GM23338 (cell line): ENCODE results near the gene OR2C1. TPM values are rescaled to one million over a fixed set of nuclear protein-coding genes. Genes with fewer than 3 reads are reported as not detected.

ENCODE experiments used
- ATAC-seq: fragments of 200-7000 bp; cut with Tn5 transposase; 3 replicates; pipeline ENCODE4 v1.9.1; 2020
- DNase-seq: peaks from one replicate; pipeline ENCODE4 v3.0.0-alpha.2; 2015; ENCODE audit warnings: low spot score
- H2AFZ ChIP-seq: fragments of 200-600 bp; sonication (generic); 2 replicates; pipeline ENCODE4 v1.8.0; 2016; ENCODE audit warnings: antibody characterized with exemption, mild to moderate bottlenecking, moderate library complexity
- H3F3A ChIP-seq: fragments of 200-600 bp; sonication (generic); replicated peaks from 2 replicates; pipeline ENCODE4 v1.8.0; 2017; ENCODE audit warnings: antibody characterized with exemption, mixed run types, low read depth
- H3K27ac ChIP-seq: fragments of 200-600 bp; sonication (generic); 2 replicates; pipeline ENCODE4 v1.6.1; 2016; ENCODE audit warnings: low read depth
- H3K27me3 ChIP-seq: fragments of 200-600 bp; sonication (generic); 2 replicates; pipeline ENCODE4 v1.8.0; 2016; ENCODE audit warnings: mild to moderate bottlenecking, mixed run types, moderate library complexity; ENCODE audit not compliant: insufficient read depth
- H3K36me3 ChIP-seq: fragments of 200-600 bp; sonication (generic); 2 replicates; pipeline ENCODE4 v1.8.0; 2016; ENCODE audit warnings: mild to moderate bottlenecking; ENCODE audit not compliant: insufficient read depth
- H3K4me1 ChIP-seq: fragments of 200-600 bp; sonication (generic); 2 replicates; pipeline ENCODE4 v1.8.0; 2016; ENCODE audit warnings: mild to moderate bottlenecking, moderate library complexity; ENCODE audit not compliant: insufficient read depth
- H3K4me2 ChIP-seq: fragments of 200-600 bp; sonication (generic); 2 replicates; pipeline ENCODE4 v1.7.1; 2017; ENCODE audit warnings: mixed run types
- H3K4me3 ChIP-seq: fragments of 200-600 bp; sonication (generic); 2 replicates; pipeline ENCODE4 v1.6.1; 2016; ENCODE audit warnings: mixed run types
- H3K79me2 ChIP-seq: fragments of 200-600 bp; sonication (generic); replicated peaks from 2 replicates; pipeline ENCODE4 v1.8.0; 2017; ENCODE audit warnings: mild to moderate bottlenecking; ENCODE audit not compliant: insufficient read depth
- H3K9me2 ChIP-seq: fragments of 200-600 bp; sonication (generic); 2 replicates; pipeline ENCODE4 v1.8.0; 2017; ENCODE audit not compliant: insufficient read depth
- H4K20me1 ChIP-seq: fragments of 200-600 bp; sonication (generic); replicated peaks from 2 replicates; pipeline ENCODE4 v1.8.0; 2017; ENCODE audit warnings: mild to moderate bottlenecking; ENCODE audit not compliant: insufficient read depth
- H3K27ac Mint-ChIP-seq: 2 replicates; pipeline ENCODE4 v1.8.0; 2020; ENCODE audit warnings: inconsistent platforms, mild to moderate bottlenecking, moderate library complexity, mixed read lengths
- H3K27me3 Mint-ChIP-seq: 3 replicates; pipeline ENCODE4 v1.8.0; 2022; ENCODE audit warnings: low read depth, mild to moderate bottlenecking, moderate library complexity, mixed read lengths, inconsistent platforms; ENCODE audit not compliant: insufficient read depth, poor library complexity
- H3K36me3 Mint-ChIP-seq: 3 replicates; pipeline ENCODE4 v1.8.0; 2021; ENCODE audit warnings: low read depth, mild to moderate bottlenecking, inconsistent platforms, moderate library complexity, mixed read lengths
- H3K4me1 Mint-ChIP-seq: 3 replicates; pipeline ENCODE4 v1.8.0; 2020; ENCODE audit warnings: mild to moderate bottlenecking, inconsistent platforms, mixed read lengths
- H3K4me3 Mint-ChIP-seq: 3 replicates; pipeline ENCODE4 v1.8.0; 2021; ENCODE audit warnings: moderate library complexity, mild to moderate bottlenecking, inconsistent platforms, mixed read lengths
- H3K9me3 Mint-ChIP-seq: 3 replicates; pipeline ENCODE4 v1.8.0; 2020; ENCODE audit warnings: moderate library complexity, mild to moderate bottlenecking, inconsistent platforms, mixed read lengths
- CREB1 ChIP-seq: fragments of 250-450 bp; sonication (Bioruptor Pico); IDR thresholded peaks from 2 replicates; pipeline ENCODE4 v1.5.0; 2020; ENCODE audit warnings: low read depth, mild to moderate bottlenecking, moderate library complexity
- EZH2 ChIP-seq: fragments of 200-600 bp; sonication (generic); IDR thresholded peaks from one replicate; pipeline ENCODE4 v1.8.0; 2017; ENCODE audit warnings: antibody characterized with exemption, mild to moderate bottlenecking, low read depth; ENCODE audit not compliant: unreplicated experiment
- EZH2phosphoT487 ChIP-seq: fragments of 200-600 bp; sonication (generic); IDR thresholded peaks from one replicate; pipeline ENCODE4 v1.8.1; 2018; ENCODE audit warnings: antibody characterized with exemption; ENCODE audit not compliant: unreplicated experiment
- JUNB ChIP-seq: IDR thresholded peaks from one replicate; pipeline ENCODE4 v1.6.1; 2016; ENCODE audit warnings: antibody characterized with exemption; ENCODE audit not compliant: unreplicated experiment
- POLR2AphosphoS5 ChIP-seq: IDR thresholded peaks from 2 replicates; pipeline ENCODE4 v1.6.1; 2016; ENCODE audit warnings: antibody characterized with exemption, low read depth
- STAT1 ChIP-seq: IDR thresholded peaks from one replicate; pipeline ENCODE4 v1.6.1; 2016; ENCODE audit warnings: antibody characterized with exemption; ENCODE audit not compliant: unreplicated experiment
- ZNF114 ChIP-seq: fragments of 250-450 bp; sonication (Bioruptor Pico); IDR thresholded peaks from 2 replicates; pipeline ENCODE4 v1.5.0; 2020; ENCODE audit warnings: mild to moderate bottlenecking, moderate library complexity
- ZNF331 ChIP-seq: fragments of 250-450 bp; sonication (Bioruptor Pico); IDR thresholded peaks from 2 replicates; pipeline ENCODE4 v1.5.0; 2020; ENCODE audit warnings: low read depth, mild to moderate bottlenecking, moderate library complexity
- polyA plus RNA-seq: library from polyadenylated mRNA; unstranded; fragments of >200 nt; fragmentation: Nextera tagmentation; extraction: Ambion mirVana; gene quantifications from 2 replicates; pipeline ENCODE4 v1.2.1, GENCODE V29; 2016
- total RNA-seq: library from RNA; depleted of rRNA; stranded (reverse); fragments of >200 nt; shearing (Covaris generic); gene quantifications from 2 replicates; pipeline ENCODE4 v1.2.3, GENCODE V29; 2014
- TF ChIP-seq, protein P1 (sequence below), 2 experiments: fragments of 200-600 bp in 1 of 2; sonication (generic) in 1 of 2; conservative IDR thresholded peaks; 2 replicates each; pipeline versions ENCODE4 v1.5.1 to v1.6.1; 2016 to 2017; ENCODE audit warnings: antibody characterized with exemption in 2 of 2, low read depth in 2 of 2, mild to moderate bottlenecking in 2 of 2, moderate library complexity in 1 of 2
- TF ChIP-seq, protein P2 (sequence below): IDR thresholded peaks from 2 replicates; pipeline ENCODE4 v1.6.1; 2016; ENCODE audit warnings: antibody characterized with exemption

The OR2C1 gene
- total and polyA plus RNA-seq, 2 experiments from 2014 or later = not detected

DNA sequence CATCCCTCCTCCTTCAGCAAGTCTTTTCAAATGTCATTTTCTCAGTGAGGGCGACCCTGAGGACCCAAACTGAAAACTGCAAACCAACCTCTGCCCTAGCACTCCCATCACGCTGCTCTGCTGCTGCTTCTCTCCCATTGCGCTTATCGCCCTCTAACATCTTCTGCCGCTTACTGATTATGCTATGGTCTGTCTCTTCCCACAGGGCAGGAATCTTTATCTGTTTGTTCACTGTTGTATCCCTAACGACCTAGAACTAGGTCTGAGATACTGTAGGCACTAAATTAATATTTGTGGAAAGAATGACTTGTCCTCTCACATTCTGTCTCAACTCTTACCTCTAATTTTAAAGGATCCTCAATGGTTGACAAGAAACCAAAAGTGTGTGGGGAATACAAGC, 32.6 kb downstream of the OR2C1 start:
- TF ChIP-seq JUNB (no peak), EZH2phosphoT487 (no peak), EZH2 (no peak)
- TF ChIP-seq, protein P1, sequence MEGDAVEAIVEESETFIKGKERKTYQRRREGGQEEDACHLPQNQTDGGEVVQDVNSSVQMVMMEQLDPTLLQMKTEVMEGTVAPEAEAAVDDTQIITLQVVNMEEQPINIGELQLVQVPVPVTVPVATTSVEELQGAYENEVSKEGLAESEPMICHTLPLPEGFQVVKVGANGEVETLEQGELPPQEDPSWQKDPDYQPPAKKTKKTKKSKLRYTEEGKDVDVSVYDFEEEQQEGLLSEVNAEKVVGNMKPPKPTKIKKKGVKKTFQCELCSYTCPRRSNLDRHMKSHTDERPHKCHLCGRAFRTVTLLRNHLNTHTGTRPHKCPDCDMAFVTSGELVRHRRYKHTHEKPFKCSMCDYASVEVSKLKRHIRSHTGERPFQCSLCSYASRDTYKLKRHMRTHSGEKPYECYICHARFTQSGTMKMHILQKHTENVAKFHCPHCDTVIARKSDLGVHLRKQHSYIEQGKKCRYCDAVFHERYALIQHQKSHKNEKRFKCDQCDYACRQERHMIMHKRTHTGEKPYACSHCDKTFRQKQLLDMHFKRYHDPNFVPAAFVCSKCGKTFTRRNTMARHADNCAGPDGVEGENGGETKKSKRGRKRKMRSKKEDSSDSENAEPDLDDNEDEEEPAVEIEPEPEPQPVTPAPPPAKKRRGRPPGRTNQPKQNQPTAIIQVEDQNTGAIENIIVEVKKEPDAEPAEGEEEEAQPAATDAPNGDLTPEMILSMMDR (conservative IDR thresholded peaks at IDR 0.05; ENCODE audit: low read depth in 2 of 2) = no peak
- peaks cover 60% of the 10 kb centered on the region for H3K9me3 Mint-ChIP-seq
- no peaks in the 10 kb centered on the region for H3K4me1 Mint-ChIP-seq

DNA sequence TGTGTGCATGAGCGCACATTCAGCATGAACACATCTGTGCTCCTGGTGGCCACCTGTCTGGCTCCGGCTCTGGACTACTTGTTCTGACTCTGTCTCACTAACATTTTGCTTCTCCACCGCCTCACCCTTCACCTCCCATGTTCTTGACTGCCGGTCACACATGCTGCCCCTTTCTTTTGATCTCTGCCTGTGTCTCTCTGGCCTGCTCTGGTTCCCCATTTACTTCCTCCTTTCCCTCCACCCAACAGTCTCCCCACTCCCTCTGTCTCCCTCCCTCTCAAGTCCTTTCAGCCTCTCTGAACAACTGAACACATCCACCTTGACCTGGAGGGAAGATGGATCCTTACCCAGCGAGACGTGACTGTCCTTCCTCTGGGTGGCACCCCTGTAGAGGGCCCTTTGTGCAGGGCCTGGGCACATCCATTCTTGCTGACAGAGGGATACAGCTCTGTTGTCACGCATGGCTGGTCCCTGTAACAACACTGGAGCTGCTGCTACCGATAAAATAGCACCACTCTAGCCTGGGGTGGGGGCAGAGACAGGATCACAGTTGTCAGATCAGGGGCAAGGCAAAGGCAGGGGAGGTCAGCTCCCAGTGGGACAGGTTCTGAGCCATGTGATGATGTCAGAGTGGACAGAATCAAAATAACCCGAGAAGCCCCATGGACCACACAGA, 34.1 kb downstream of the OR2C1 start:
- ATAC-seq = no peak
- H3K27me3 Mint-ChIP-seq = peaks cover 4% of the 10 kb centered on the region
- H4K20me1 ChIP-seq = no peaks in the 10 kb centered on the region; the same call in 1 of the 2 replicates

More for the DNA sequence above, 32.6 kb downstream of the OR2C1 start:
- H3K27ac ChIP-seq = no peak overlapping the region
- no peaks in the 10 kb centered on the region for H3F3A ChIP-seq
- H3K79me2 ChIP-seq = 0 out of 2 replicates have a peak, but pooled peaks cover 12% of the 10 kb centered on the region
- H3K4me2 ChIP-seq = no peak overlapping the region
- no peaks in the 10 kb centered on the region for H3K27me3 ChIP-seq
- no peaks in the 10 kb centered on the region for H3K9me2 ChIP-seq
- no peaks in the 10 kb centered on the region; the same call in 1 of the 2 replicates for H4K20me1 ChIP-seq
- H3K36me3 ChIP-seq = peaks cover 27% of the 10 kb centered on the region
- Mint-ChIP-seq H3K27me3 (peaks cover 5% of the 10 kb centered on the region), H3K27ac (no peak overlapping the region), H3K36me3 (peaks cover 89% of the 10 kb centered on the region), H3K4me3 (no peak overlapping the region; the same call in 2 of the 3 replicates)
- no peak overlapping the region for H3K4me3 ChIP-seq
- no peaks in the 10 kb centered on the region for H3K4me1 ChIP-seq
- no peak overlapping the region for H2AFZ ChIP-seq
- ATAC-seq (no peak), DNase-seq (no peak)

More for the DNA sequence above, 34.1 kb downstream of the OR2C1 start:
- Histone ChIP-seq H3F3A (no peaks in the 10 kb centered on the region), H3K9me2 (no peaks in the 10 kb centered on the region), H3K4me2 (no peak overlapping the region), H3K4me1 (no peaks in the 10 kb centered on the region), H3K27ac (no peak overlapping the region), H3K79me2 (0 out of 2 replicates have a peak, but pooled peaks cover 18% of the 10 kb centered on the region), H3K36me3 (peaks cover 16% of the 10 kb centered on the region), H3K4me3 (no peak overlapping the region), H3K27me3 (no peaks in the 10 kb centered on the region), H2AFZ (no peak overlapping the region)
- Mint-ChIP-seq H3K27ac (no peak overlapping the region), H3K36me3 (peaks cover 89% of the 10 kb centered on the region), H3K4me1 (no peaks in the 10 kb centered on the region), H3K4me3 (no peak overlapping the region), H3K9me3 (peaks cover 45% of the 10 kb centered on the region)
- TF ChIP-seq EZH2phosphoT487 = no peak
- no peak for TF ChIP-seq CREB1
- no peak for TF ChIP-seq POLR2AphosphoS5
- TF ChIP-seq EZH2 = no peak
- TF ChIP-seq STAT1 = no peak
- no peak for TF ChIP-seq ZNF114
- TF ChIP-seq, protein P1 (conservative IDR thresholded peaks at IDR 0.05; ENCODE audit: low read depth in 2 of 2) = no peak
- TF ChIP-seq, protein P2, sequence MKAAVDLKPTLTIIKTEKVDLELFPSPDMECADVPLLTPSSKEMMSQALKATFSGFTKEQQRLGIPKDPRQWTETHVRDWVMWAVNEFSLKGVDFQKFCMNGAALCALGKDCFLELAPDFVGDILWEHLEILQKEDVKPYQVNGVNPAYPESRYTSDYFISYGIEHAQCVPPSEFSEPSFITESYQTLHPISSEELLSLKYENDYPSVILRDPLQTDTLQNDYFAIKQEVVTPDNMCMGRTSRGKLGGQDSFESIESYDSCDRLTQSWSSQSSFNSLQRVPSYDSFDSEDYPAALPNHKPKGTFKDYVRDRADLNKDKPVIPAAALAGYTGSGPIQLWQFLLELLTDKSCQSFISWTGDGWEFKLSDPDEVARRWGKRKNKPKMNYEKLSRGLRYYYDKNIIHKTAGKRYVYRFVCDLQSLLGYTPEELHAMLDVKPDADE = no peak
- no peak for TF ChIP-seq ZNF331 (CRISPR knock-in tag)
- no peak for DNase-seq
